Thyroid gland (tissue), 4 donors: Measurements from ENCODE around the gene OTOP1. TPM values are rescaled to one million over a fixed set of nuclear protein-coding genes. Genes with fewer than 3 reads are reported as not detected.
"Not testable (repeated sequence)": the region's sequence is repeated elsewhere in the genome, so short reads cannot be mapped to it uniquely, and the experiment has no call there.

Experiments used
- DNase-seq, 2 donors: peaks; one replicate each; pipeline ENCODE4 v3.0.0-alpha.2; 2019
- H3K27ac ChIP-seq, 3 donors: fragments of 200-600 bp; sonication (generic); 1 replicate in 2 of 3; 2 replicates in 1 of 3; pipeline ENCODE4 v1.5.1; 2016 to 2019; ENCODE audit warnings: mild to moderate bottlenecking in 1 of 3, moderate library complexity in 1 of 3
- H3K27me3 ChIP-seq: fragments of 200-600 bp; sonication (generic); one replicate; pipeline ENCODE4 v1.5.1; 2019
- H3K36me3 ChIP-seq, 2 donors: fragments of 200-600 bp; sonication (generic); one replicate each; pipeline ENCODE4 v1.5.1; 2016 to 2019
- H3K4me1 ChIP-seq, 2 donors: fragments of 200-600 bp; sonication (generic); one replicate each; pipeline ENCODE4 v1.5.1; 2017 to 2019
- H3K4me3 ChIP-seq, 3 donors: fragments of 200-600 bp; sonication (generic); replicated peaks in 1 of 3; 1 replicate in 2 of 3; 2 replicates in 1 of 3; pipeline ENCODE4 v1.5.1; 2016; ENCODE audit warnings: mild to moderate bottlenecking in 1 of 3
- H3K9me3 ChIP-seq: fragments of 200-600 bp; sonication (generic); one replicate; pipeline ENCODE4 v1.5.1; 2017
- CTCF ChIP-seq, 6 experiments: fragments of 200-600 bp in 3 of 6; fragments of 450-650 bp in 3 of 6; sonication (generic) in 3 of 6; IDR thresholded peaks; one replicate each; pipeline ENCODE4 v1.5.1; 2016 to 2019; ENCODE audit warnings: antibody characterized with exemption in 6 of 6, mild to moderate bottlenecking in 2 of 6, inconsistent platforms in 1 of 6, moderate library complexity in 1 of 6
- POLR2A ChIP-seq, 2 donors: fragments of 450-650 bp; IDR thresholded peaks; one replicate each; pipeline ENCODE4 v1.6.1; 2017; ENCODE audit warnings: antibody characterized with exemption in 2 of 2, mild to moderate bottlenecking in 2 of 2, moderate library complexity in 1 of 2
- WGBS, 2 donors: methylation state at CpG; one replicate each; pipeline ENCODE4 v1.1.5; 2017; 5-methylcytosine and 5-hydroxymethylcytosine counted together
- intact Hi-C: fragments of 100-400 bp; cut with DNase I; formaldehyde crosslinking; loops from one replicate; pipeline ENCODE4 v1.15.1; 2023
- total RNA-seq, 4 donors: library from RNA; depleted of rRNA; stranded (reverse); fragments of >200 nt; gene quantifications; one replicate each; pipeline ENCODE4 v1.2.3, GENCODE V29; 2016

The OTOP1 gene
- total RNA-seq, 4 donors from 2014 or later = not detected

- WGBS, 2 donors = 41 to 44% methylated on average over 19 of the region's 19 CpGs
- H3K27ac ChIP-seq = no peak overlapping the region
- no peak overlapping the region for H3K4me3 ChIP-seq
- peak; percentile 5 to 37 for DNase-seq
- H3K4me1 ChIP-seq = no peaks in the 10 kb centered on the region
- intact Hi-C loops = no loop called here
- no peaks in the 10 kb centered on the region for H3K36me3 ChIP-seq
- no peaks in the 10 kb centered on the region for H3K27me3 ChIP-seq
- TF ChIP-seq CTCF (IDR thresholded peaks at IDR 0.05) (peak in 3 of 6 experiments; percentile 36 to 69 (median 64)), POLR2A (IDR thresholded peaks at IDR 0.05) (no peak)
- H3K9me3 ChIP-seq = no peaks in the 10 kb centered on the region
Observed at GRCh38 chr4:4182835-4183568, 43.7 kb downstream of the OTOP1 start.

- intact Hi-C loops = no loop called here
- Histone ChIP-seq H3K9me3 (no peaks in the 10 kb centered on the region), H3K27ac (no peak overlapping the region), H3K4me1 (no peaks in the 10 kb centered on the region), H3K4me3 (no peak overlapping the region), H3K36me3 (no peaks in the 10 kb centered on the region), H3K27me3 (no peaks in the 10 kb centered on the region)
- no peak for TF ChIP-seq CTCF (IDR thresholded peaks at IDR 0.05)
- 71 to 73% methylated on average over 10 of the region's 10 CpGs for WGBS, 2 donors
- no peak for DNase-seq
Observed at GRCh38 chr4:4170596-4171150, 56.1 kb downstream of the OTOP1 start.

GRCh38 chr4:4167981-4168780 is 58.5 kb downstream of the OTOP1 start:
- intact Hi-C loops, H3K4me3 ChIP-seq, H3K9me3 ChIP-seq, H3K4me1 ChIP-seq, H3K27me3 ChIP-seq, H3K27ac ChIP-seq, DNase-seq, H3K36me3 ChIP-seq: not testable (repeated sequence)
- 81 to 82% methylated on average over 14 to 17 of the region's 19 CpGs for WGBS, 2 donors

- H3K4me3 ChIP-seq, H3K9me3 ChIP-seq, H3K27ac ChIP-seq, intact Hi-C loops, H3K36me3 ChIP-seq, H3K4me1 ChIP-seq, H3K27me3 ChIP-seq: not testable (repeated sequence)
- peak; percentile 34 to 43 for DNase-seq
- 39 to 42% methylated on average over 13 of the region's 13 CpGs for WGBS, 2 donors
Observed at GRCh38 chr4:4166986-4167385, 59.7 kb downstream of the OTOP1 start.

GRCh38 chr4:4165701-4166392 is 60.9 kb downstream of the OTOP1 start:
- intact Hi-C loops, H3K36me3 ChIP-seq, H3K9me3 ChIP-seq, H3K27me3 ChIP-seq, H3K4me3 ChIP-seq, H3K27ac ChIP-seq, DNase-seq, H3K4me1 ChIP-seq: not testable (repeated sequence)
- WGBS, 2 donors = 78 to 87% methylated on average over 18 of the region's 18 CpGs

GRCh38 chr4:4164532-4165173 is 62.1 kb downstream of the OTOP1 start:
- H3K9me3 ChIP-seq, H3K4me3 ChIP-seq, intact Hi-C loops, H3K27me3 ChIP-seq, DNase-seq, H3K4me1 ChIP-seq, H3K27ac ChIP-seq, H3K36me3 ChIP-seq: not testable (repeated sequence)
- 81 to 89% methylated on average over 18 of the region's 18 CpGs for WGBS, 2 donors

- WGBS, 2 donors = 58 to 69% methylated on average over 7 of the region's 7 CpGs
Observed at GRCh38 chr4:4162186-4162585, 64.5 kb downstream of the OTOP1 start.

GRCh38 chr4:4160956-4161665 is 65.6 kb downstream of the OTOP1 start:
- H3K36me3 ChIP-seq, H3K4me3 ChIP-seq, H3K27ac ChIP-seq, H3K9me3 ChIP-seq, H3K4me1 ChIP-seq, intact Hi-C loops, H3K27me3 ChIP-seq: not testable (repeated sequence)
- peak; percentile 62 to 76 for DNase-seq
- 51 to 59% methylated on average over 16 to 17 of the region's 17 CpGs for WGBS, 2 donors

More at GRCh38 chr4:4162186-4162585, 64.5 kb downstream of the OTOP1 start:
- H3K9me3 ChIP-seq, H3K36me3 ChIP-seq, H3K27me3 ChIP-seq, H3K27ac ChIP-seq, intact Hi-C loops, H3K4me1 ChIP-seq, DNase-seq, H3K4me3 ChIP-seq: not testable (repeated sequence)
